Measurements from ENCODE around the gene PTPRK.

- TF ChIP-seq CTCF (optimal IDR thresholded peaks at IDR 0.05 in 1 of 3, IDR thresholded peaks at IDR 0.05 in 1 of 3, conservative IDR thresholded peaks at IDR 0.05 in 1 of 3; ENCODE audit: extremely low read depth in 1 of 3, insufficient read depth in 2 of 3, low read length in 3 of 3) (no peak), EZH2 (IDR thresholded peaks at IDR 0.05; ENCODE audit: low read length) (no peak)
These were observed 45.9 kb downstream of the PTPRK start for GRCh38 chr6:128474481-128474880.

Data from keratinocyte (primary cell).